GM12875 (cell line): ENCODE data around the gene PNMA8A.

ENCODE experiments used
- H3K4me3 ChIP-seq: one replicate; pipeline ENCODE4 v1.5.1; 2011; ENCODE audit warnings: low read depth, low read length, control low read depth
- TF ChIP-seq, protein P1 (sequence below): IDR thresholded peaks from 2 replicates; pipeline ENCODE4 v1.5.1; 2011; ENCODE audit warnings: low read depth, mild to moderate bottlenecking, control low read depth, inconsistent platforms, low read length, moderate library complexity, borderline replicate concordance; ENCODE audit not compliant: insufficient read depth

The PNMA8A gene

DNA sequence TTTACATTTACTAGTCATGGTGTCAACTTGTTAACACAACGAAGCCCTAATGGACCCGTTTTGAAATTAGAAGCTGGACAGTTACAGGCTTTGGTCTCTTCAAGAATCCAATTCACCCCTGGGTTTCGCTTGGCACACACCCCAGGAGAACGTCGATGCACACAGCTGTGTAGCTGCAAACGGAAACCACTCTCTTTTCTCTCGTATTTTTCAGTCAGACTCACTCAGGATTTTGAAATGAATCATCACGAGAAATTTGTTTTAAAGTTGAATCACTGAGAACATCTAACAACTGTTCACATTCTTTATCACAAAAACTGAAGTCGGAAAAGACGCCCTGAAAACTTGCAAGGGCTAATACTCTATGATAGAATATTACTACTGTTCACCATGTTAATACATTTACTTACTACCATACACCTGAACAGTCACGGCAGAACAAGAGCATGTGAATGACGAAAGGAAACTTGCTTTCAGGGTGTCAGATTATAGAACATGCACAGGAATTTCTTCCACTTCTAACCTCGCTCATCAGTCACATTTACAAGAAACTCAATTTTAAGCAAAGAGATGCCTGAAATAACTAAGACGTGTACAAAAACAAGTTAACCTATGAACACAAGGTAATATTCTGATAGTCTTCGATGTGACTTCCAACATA lies 4.7 kb downstream of the PNMA8A start:
- no peak overlapping the region for H3K4me3 ChIP-seq
- TF ChIP-seq, protein P1, sequence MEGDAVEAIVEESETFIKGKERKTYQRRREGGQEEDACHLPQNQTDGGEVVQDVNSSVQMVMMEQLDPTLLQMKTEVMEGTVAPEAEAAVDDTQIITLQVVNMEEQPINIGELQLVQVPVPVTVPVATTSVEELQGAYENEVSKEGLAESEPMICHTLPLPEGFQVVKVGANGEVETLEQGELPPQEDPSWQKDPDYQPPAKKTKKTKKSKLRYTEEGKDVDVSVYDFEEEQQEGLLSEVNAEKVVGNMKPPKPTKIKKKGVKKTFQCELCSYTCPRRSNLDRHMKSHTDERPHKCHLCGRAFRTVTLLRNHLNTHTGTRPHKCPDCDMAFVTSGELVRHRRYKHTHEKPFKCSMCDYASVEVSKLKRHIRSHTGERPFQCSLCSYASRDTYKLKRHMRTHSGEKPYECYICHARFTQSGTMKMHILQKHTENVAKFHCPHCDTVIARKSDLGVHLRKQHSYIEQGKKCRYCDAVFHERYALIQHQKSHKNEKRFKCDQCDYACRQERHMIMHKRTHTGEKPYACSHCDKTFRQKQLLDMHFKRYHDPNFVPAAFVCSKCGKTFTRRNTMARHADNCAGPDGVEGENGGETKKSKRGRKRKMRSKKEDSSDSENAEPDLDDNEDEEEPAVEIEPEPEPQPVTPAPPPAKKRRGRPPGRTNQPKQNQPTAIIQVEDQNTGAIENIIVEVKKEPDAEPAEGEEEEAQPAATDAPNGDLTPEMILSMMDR, result no peak

DNA sequence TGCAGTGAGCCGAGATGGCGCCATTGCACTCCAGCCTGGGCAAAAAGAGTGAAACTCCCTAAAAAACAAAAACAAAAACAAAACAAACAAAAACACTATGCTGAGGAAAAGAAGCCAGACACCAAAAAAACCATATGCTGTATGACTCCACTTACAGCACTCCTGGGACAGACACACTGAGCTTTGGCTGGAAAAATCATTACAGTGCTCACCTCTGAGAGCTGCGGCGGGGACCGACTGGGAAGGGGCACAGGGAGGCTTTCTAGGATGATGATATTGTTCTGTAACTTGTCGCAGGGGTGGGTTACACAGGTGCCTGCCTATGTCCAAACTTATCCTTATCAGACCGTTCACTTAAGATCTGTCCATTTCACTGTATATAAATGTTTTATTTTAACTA lies 7.8 kb downstream of the PNMA8A start:
- TF ChIP-seq, protein P1, result no peak
- no peak overlapping the region for H3K4me3 ChIP-seq

DNA sequence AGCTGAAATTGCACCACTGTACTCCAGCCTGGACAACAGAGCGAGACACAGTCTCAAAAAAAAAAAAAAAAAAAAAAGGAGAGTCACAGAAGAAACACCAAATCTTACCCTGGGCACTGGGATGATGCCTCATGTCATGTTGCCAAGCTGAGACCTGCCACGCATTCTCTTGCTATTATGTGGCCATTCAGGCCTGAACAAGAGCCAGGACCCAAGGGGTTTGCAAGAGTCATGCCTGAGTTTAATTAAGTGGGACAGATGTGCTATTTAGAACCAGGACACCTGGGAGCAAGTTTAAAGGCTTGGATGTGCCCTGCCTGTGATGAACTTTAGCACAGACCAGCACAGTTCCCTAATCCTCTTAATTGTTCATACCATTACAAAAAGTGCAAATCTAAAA lies 9.8 kb downstream of the PNMA8A start:
- no peak overlapping the region for H3K4me3 ChIP-seq
- TF ChIP-seq, protein P1, result no peak

DNA sequence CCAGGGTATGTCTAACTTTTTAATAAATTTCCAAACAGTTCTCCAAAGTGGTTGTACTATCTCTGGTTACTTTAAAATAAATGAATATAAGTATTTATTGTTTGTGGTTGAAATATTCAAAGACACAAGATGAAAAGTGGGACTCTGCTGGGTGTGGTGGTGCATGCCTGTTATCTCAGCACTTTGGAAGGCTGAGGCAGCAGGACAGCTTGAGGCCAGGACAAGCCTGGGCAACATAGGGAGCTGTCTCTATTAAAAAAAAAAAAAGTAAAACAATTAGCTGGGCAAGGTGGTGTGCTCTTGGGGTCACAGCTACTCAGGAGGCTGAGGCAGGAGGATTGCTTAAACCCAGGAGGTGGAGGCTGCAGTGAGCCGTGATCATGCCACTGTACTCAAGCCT lies 10.4 kb downstream of the PNMA8A start:
- TF ChIP-seq, protein P1, result no peak
- no peak overlapping the region for H3K4me3 ChIP-seq

DNA sequence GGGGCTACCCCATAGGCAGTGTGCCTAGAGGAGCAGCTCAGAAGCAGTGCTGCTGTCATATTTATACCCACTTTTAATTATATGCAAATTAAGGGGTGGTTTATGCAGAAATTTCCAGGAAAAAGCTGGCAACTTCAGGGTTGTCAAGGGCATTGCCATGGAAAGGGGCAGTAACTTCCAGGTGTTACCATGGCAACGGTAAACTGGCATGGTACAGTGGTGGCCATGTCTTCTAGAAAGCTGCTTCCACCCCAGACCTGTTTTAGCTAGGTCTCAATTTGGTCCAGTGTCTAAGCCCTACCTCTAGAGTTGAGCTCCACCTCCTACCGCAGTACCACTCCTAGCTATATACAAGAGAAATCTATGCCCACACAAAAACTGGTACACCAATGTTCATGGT lies 11.3 kb downstream of the PNMA8A start:
- TF ChIP-seq, protein P1, result no peak

DNA sequence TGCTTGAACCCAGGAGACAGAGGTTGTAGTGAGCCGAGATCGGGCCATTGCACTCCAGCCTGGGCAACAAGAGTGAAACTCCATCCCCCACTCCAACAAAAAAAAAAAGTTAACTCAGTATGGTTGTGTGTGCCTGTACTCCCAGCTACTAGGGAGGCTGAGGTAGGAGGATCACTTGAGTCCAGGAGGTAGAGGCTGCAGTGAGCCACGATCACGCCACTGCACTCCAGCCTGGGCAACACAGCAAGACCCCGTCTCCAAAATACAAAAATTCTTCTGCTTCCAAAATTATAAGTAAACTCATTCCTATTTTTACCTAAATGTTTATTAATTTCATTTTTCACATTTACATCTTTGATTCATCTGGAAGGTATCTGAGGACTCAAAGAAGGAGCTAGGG lies 14.4 kb downstream of the PNMA8A start:
- H3K4me3 ChIP-seq, result no peak overlapping the region
- TF ChIP-seq, protein P1, result no peak

More for the DNA sequence above, 11.3 kb downstream of the PNMA8A start:
- H3K4me3 ChIP-seq, result no peak overlapping the region

DNA sequence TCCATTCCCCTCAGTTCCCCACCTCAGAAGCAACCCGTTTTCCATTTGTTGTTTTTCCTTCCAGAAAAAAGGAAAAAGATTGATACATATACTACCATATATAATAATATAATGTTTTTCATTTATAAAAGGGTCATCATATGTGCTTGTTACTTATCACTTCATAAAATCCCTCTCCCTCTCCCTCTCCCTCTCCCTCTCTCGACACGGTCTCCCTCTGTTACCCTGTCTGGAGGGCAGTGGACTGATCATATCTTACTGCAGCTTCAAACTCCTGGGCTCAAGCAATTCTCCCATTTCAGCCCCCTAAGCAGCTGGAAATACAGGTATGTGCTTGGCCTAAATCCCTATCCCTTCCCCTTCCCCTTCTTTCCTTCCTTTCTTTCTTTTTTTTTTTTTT lies 17.1 kb downstream of the PNMA8A start:
- H3K4me3 ChIP-seq, result no peak overlapping the region
- TF ChIP-seq, protein P1, result no peak
